Renal pelvis (tissue), 4 donors: ENCODE results near the gene PMF1. TPM values are rescaled to one million over a fixed set of nuclear protein-coding genes. Genes with fewer than 3 reads are reported as not detected.

Experiments used
- DNase-seq: peaks from one replicate; pipeline ENCODE4 v3.0.0-alpha.2; 2013
- polyA plus RNA-seq, 3 donors: library from polyadenylated mRNA; unstranded; fragments of 120-200 nt; gene quantifications; one replicate each; pipeline ENCODE4 v1.2.1, GENCODE V29; 2013; ENCODE audit not compliant: insufficient read length in 3 of 3

The PMF1 gene
- polyA plus RNA-seq, 3 donors: 89.6 to 102 (median 99.1) TPM

- no peak for DNase-seq
Measured at GRCh38 chr1:156258859-156259258, 46.1 kb downstream of the PMF1 start.

DNA sequence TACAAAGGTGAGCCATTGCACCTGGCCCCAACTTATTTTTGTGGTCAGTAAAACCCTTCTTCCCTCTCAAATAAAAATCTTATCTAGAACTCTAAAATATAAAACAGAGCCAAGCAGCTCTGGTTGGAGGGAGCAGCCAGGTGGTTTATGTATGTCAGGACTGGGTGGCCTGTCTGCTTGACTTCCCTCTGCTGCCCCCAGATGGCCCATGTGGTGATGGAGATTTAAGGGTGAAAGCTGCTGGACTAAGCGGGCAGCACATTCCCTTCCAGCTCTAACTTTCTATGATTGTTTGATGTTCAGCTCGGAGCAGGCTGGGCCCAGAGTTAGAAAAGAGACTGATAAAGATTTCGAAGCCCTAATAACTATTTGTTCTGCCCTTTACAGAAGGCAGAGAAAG lies 47.0 kb downstream of the PMF1 start:
- DNase-seq: no peak

GRCh38 chr1:156260896-156261295 lies 48.1 kb downstream of the PMF1 start:
- no peak for DNase-seq

GRCh38 chr1:156262461-156263287 lies 49.9 kb downstream of the PMF1 start:
- DNase-seq: no peak

- DNase-seq: no peak
Measured at GRCh38 chr1:156263288-156263655, 50.5 kb downstream of the PMF1 start.

DNA sequence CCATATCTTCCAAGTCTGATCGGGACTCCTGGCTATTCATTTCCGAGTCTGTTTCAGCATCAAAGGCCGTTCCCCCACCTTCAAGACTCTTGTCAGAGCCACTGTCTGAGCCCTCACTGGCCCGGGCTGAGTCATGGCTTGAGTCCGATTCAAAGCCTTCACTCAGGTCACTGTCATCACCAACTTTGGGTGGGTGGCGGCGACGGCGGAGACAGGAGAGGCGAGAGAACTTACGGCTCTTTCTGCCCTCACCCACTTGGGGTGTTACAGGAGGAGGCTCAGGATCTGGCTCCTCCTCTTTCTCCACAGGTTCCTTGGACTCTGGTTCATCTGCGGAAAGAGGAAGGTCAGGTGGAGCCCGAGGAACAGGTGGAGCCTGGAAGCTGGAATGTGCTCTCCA lies 53.2 kb downstream of the PMF1 start:
- no peak for DNase-seq

- no peak for DNase-seq
Measured at GRCh38 chr1:156268336-156268735, 55.5 kb downstream of the PMF1 start.

DNA sequence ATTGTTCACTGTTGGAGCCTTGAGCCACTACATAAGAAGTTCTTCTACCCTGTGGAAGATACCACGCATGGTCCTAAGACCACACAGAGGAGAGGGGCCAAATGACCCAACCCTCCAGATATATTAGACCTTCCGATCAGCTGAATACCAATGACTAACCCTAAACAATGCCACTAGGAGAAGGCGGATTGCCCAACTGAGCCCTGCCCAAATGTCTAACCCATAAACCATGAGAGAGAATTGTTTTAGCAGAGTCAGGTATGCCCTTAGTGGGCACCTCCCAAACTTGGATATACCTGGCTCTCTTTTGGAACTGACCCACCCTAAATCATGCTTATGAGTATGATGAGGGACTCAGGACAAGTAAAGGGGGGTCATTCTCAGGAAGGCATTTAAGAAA lies 57.5 kb downstream of the PMF1 start:
- no peak for DNase-seq

DNA sequence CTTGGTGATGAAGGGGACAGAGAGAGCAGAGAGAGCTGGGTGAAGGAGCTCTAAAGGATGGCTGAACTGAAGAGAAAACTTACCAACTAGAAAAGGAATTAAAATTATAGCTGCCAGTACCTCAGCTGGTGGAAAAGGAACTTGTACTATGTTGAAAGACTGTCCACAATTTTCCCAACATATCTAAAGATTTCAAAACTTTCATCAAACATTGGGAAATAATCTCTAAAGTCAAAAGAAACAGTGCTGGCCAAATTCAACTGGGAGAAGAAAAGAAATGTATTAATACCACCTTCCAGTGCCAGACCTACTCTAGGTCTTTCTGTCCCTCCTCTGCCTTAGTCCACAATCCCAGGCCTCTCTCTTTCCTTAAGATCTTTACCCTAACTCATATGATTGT lies 63.7 kb downstream of the PMF1 start:
- no peak for DNase-seq

- no peak for DNase-seq
Measured at GRCh38 chr1:156276966-156277381, 64.2 kb downstream of the PMF1 start.

- DNase-seq: no peak
Measured at GRCh38 chr1:156279837-156280236, 67.0 kb downstream of the PMF1 start.

DNA sequence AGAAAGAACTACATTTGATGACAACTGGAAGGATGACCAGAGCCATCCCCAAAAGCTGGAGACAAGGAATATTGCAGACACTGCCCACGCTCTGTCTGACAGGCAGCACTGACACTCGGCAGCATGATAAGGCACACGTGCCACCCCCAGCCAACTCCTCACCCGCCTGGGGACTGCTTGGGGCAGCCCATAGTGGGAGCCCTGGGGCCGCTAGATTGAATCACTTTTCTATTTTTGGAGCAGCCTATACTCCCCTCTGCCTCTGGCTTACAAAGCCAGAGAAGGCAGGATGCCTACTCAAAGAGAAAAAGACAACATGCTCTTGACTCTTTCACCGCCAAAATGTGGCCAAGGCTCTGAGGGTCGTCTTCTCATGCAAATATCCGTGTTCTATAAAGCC lies 68.5 kb downstream of the PMF1 start:
- DNase-seq: no peak

GRCh38 chr1:156281693-156282478 lies 69.1 kb downstream of the PMF1 start:
- DNase-seq: no peak

DNA sequence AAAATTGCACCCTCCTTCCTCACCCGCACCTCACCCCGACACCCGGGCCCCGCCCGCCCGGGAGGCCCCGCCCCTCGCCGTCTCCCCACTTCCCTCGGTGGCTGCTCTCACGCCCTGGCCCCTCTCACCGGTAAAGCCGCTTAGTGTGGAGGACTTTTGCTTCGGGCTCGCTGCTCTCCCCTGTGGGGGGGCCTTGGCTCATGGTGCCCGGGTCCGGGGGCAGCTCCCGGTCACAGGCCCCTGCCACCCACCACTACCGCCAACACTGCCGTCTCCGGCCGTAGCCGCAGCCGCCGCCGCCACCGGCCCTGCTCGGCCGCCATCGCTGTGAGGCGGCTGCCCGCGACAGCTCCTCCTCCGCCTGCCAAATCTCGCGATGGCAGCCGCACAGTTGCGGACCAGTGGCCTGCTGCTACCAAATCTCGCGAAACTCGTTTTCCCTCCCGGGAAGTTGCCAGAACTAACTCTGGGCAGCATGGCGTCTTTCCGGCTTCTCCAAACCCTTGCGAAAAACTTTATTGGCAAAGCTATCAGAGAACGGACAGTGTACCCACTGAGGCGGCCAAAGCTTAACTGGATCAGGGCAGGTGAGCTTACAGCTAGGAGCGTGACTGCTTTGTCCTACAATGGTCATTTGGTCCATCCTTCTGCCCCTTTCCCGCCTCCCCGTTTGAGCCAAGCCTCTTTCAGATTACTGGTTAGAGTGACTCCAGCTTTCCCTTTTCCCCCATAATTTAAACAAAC lies 69.8 kb downstream of the PMF1 start, which contains the start of gene SMG5:
SMG5 (minus strand) TSS at position 347 of the 744 bp plus-strand sequence; CDS start at position 202, 145 bp downstream.
- peak; percentile 99 for DNase-seq

GRCh38 chr1:156283521-156283920 lies 70.7 kb downstream of the PMF1 start:
- no peak for DNase-seq

DNA sequence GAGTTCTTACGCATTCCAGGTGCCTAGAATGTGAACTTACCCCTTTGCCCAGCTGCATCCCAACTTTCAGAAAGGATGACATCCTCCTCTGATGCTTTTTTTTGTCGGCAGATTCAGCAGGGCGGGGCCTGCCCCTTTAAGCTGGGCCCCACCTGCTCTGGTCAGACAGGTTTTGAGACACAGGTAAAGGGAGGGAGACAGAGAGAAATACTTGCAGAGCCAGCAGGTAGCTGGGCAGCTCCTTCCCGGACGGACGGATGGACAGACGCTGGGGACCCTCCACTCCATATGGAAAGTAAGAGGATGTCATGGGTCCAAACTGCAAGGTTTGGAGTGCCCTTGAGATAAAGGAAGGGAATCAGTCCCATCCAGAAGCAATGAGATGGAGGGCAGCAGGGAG lies 71.3 kb downstream of the PMF1 start, which contains the start of gene TMEM79:
TMEM79 (plus strand) TSS at position 214 of the 400 bp plus-strand sequence. CDS start 902 bp downstream, outside the sequence.
- no peak for DNase-seq

GRCh38 chr1:156284757-156285156 lies 72.0 kb downstream of the PMF1 start:
- no peak for DNase-seq

DNA sequence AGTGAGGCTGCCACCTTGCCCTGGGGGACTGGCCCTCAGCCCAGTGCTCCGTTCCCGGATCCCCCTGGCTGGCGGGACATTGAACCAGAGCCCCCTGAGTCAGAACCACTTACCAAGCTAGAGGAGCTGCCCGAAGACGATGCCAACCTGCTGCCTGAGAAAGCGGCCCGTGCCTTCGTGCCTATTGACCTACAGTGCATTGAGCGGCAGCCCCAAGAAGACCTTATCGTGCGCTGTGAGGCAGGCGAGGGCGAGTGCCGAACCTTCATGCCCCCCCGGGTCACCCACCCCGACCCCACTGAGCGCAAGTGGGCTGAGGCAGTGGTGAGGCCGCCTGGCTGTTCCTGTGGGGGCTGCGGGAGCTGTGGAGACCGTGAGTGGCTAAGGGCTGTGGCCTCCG lies 72.6 kb downstream of the PMF1 start:
- DNase-seq: no peak

DNA sequence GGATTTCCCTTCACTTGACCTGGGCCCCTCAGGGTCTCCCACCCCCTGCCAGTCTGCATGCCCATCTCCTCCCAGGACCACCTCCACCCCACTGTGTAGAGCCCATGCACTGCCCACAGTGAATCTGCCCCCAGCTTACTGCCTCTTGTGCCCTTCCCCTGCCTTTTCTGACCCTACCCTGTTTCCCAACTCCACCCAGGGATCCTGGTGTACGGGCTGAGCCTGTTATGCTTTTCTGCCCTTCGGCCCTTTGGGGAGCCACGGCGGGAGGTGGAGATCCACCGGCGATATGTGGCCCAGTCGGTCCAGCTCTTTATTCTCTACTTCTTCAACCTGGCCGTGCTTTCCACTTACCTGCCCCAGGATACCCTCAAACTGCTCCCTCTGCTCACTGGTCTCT lies 73.3 kb downstream of the PMF1 start:
- no peak for DNase-seq
